ES-I3 (cell line): Measurements from ENCODE around the gene RAB5A.
"Not testable (repeated sequence)": the region's sequence is repeated elsewhere in the genome, so short reads cannot be mapped to it uniquely, and the experiment has no call there.

Source experiments
- H3K36me3 ChIP-seq: 2 replicates; pipeline ENCODE4 v1.6.1; 2013; ENCODE audit warnings: mild to moderate bottlenecking, low read length, control low read depth, moderate library complexity; ENCODE audit not compliant: insufficient read depth
- H3K4me1 ChIP-seq: 2 replicates; pipeline ENCODE4 v1.6.1; 2013; ENCODE audit warnings: mild to moderate bottlenecking, control low read depth, low read length; ENCODE audit not compliant: insufficient read depth
- H3K9ac ChIP-seq: 2 replicates; pipeline ENCODE4 v1.6.1; 2013; ENCODE audit warnings: low read depth, mild to moderate bottlenecking, low read length, moderate library complexity
- H3K9me3 ChIP-seq: 2 replicates; pipeline ENCODE4 v1.6.1; 2013; ENCODE audit warnings: mild to moderate bottlenecking, low read length, moderate library complexity; ENCODE audit not compliant: control insufficient read depth, insufficient read depth

RAB5A gene

DNA sequence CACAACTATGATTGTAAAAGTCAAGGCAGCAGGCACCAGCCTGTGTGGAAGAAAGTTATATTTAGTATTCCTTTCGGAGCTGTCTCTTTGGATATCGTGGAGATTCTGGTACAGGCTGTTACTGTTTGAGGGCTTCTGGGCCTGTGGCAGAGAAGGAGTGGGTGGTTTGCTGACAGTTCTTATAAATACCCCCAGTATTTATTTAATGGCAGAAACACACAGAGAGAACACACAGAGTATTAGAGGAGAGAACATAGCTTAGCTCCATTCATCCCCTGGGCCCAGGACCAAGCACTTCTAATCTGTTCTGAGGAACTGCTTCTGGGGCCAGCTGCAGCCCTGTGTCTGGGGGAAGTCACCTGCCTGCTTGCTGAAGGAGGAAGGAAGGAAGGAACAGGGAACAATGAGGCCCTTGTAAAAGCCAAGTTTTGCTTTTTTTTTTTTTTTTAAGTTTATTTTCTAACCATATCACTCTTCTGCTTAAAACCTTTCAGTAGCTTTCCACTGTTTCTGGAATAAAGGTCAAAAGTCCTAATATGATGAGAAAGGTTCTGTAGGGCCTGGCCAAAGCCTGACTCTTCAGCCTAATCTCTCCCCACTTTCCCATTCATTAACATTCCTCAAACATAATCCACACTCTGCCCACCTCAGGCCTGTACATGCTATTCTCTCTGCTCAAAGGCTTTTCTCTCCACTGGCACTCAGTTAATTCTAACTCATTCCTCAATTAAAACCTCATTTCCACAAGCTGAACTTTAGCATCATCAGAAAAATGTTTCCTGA is 76.9 kb downstream of the RAB5A start:
- Histone ChIP-seq H3K9ac (no peak overlapping the region), H3K9me3 (no peaks in the 10 kb centered on the region), H3K36me3 (no peaks in the 10 kb centered on the region), H3K4me1 (no peaks in the 10 kb centered on the region)

- Histone ChIP-seq H3K9ac (no peak overlapping the region), H3K4me1 (peaks cover 3% of the 10 kb centered on the region), H3K36me3 (no peaks in the 10 kb centered on the region), H3K9me3 (no peaks in the 10 kb centered on the region)
Measured at GRCh38 chr3:20027136-20027535, 80.2 kb downstream of the RAB5A start.

DNA sequence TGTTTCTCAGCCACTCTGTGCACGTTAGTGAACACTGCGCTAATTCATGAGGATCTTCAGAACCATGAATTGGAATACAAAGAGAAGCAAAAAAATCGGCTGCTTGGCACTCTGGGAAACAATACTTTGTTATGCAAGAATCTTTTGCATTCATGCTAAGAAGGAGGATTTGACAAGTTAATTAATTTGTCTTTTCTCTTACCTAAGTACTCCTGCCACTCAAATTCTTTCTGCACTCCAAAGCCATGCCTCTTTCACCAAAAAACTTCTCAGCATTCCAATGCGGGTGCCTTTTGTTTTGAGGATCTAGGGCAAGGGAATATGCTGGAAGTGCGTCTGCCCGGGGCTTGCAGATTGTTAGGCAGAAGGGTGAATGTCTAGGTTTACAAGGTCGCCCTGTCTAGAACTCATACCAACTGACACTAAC is 82.0 kb downstream of the RAB5A start:
- Histone ChIP-seq H3K9me3 (no peaks in the 10 kb centered on the region), H3K4me1 (peaks cover 3% of the 10 kb centered on the region), H3K9ac (no peak overlapping the region), H3K36me3 (no peaks in the 10 kb centered on the region)

GRCh38 chr3:20031939-20032338 is 85.0 kb downstream of the RAB5A start:
- not testable (repeated sequence) for H3K9ac ChIP-seq, H3K36me3 ChIP-seq, H3K9me3 ChIP-seq, H3K4me1 ChIP-seq
